Suprapubic skin (tissue), 4 donors: ENCODE results near the gene UBE2B. TPM values are rescaled to one million over a fixed set of nuclear protein-coding genes. Genes with fewer than 3 reads are reported as not detected.

ENCODE experiments used
- DNase-seq, 2 donors: peaks; one replicate each; pipeline ENCODE4 v3.0.0-alpha.2; 2019; ENCODE audit warnings: low spot score in 2 of 2
- H3K27ac ChIP-seq: fragments of 200-600 bp; sonication (generic); one replicate; pipeline ENCODE4 v1.5.1; 2019
- H3K27me3 ChIP-seq: fragments of 200-600 bp; sonication (generic); one replicate; pipeline ENCODE4 v1.5.1; 2019
- H3K36me3 ChIP-seq: fragments of 200-600 bp; sonication (generic); one replicate; pipeline ENCODE4 v1.5.1; 2019
- H3K4me1 ChIP-seq: fragments of 200-600 bp; sonication (generic); one replicate; pipeline ENCODE4 v1.5.1; 2019
- H3K4me3 ChIP-seq: fragments of 200-600 bp; sonication (generic); one replicate; pipeline ENCODE4 v1.5.1; 2019; ENCODE audit warnings: mild to moderate bottlenecking
- H3K9me3 ChIP-seq: fragments of 200-600 bp; sonication (generic); one replicate; pipeline ENCODE4 v1.5.1; 2019
- CTCF ChIP-seq, 2 donors: fragments of 200-600 bp in 1 of 2; fragments of 450-650 bp in 1 of 2; sonication (generic) in 1 of 2; IDR thresholded peaks; one replicate each; pipeline ENCODE4 v1.5.1; 2016 to 2019; ENCODE audit warnings: antibody characterized with exemption in 2 of 2, mild to moderate bottlenecking in 1 of 2, moderate library complexity in 1 of 2
- EP300 ChIP-seq: sonication (generic); formaldehyde crosslinking; IDR thresholded peaks from one replicate; pipeline ENCODE4 v1.6.1; 2017; ENCODE audit warnings: antibody characterized with exemption
- POLR2A ChIP-seq, 2 donors: fragments of 450-650 bp; IDR thresholded peaks; one replicate each; pipeline ENCODE4 v1.6.1; 2017; ENCODE audit warnings: antibody characterized with exemption in 2 of 2, mild to moderate bottlenecking in 2 of 2, moderate library complexity in 2 of 2
- POLR2AphosphoS5 ChIP-seq, 3 donors: sonication (generic); formaldehyde crosslinking; IDR thresholded peaks; one replicate each; pipeline ENCODE4 v1.6.1; 2017; ENCODE audit warnings: antibody characterized with exemption in 3 of 3
- WGBS: methylation state at CpG from one replicate; pipeline ENCODE4 v1.1.5; 2018; 5-methylcytosine and 5-hydroxymethylcytosine counted together
- total RNA-seq, 4 donors: library from RNA; depleted of rRNA; stranded (reverse); fragments of >200 nt; gene quantifications; one replicate each; pipeline ENCODE4 v1.1.0, GENCODE V29; 2016

Gene UBE2B
- total RNA-seq, 4 donors from 2014 or later, result 33.3 to 110 (median 51.6) TPM

- TF ChIP-seq EP300 (no peak), POLR2AphosphoS5 (IDR thresholded peaks at IDR 0.05) (no peak), CTCF (IDR thresholded peaks at IDR 0.05) (no peak), POLR2A (IDR thresholded peaks at IDR 0.05) (no peak)
- H3K9me3 ChIP-seq, result no peaks in the 10 kb centered on the region
- no peak overlapping the region for H3K27ac ChIP-seq
- WGBS, result 100% methylated on average over 1 of the region's 1 CpG
- no peaks in the 10 kb centered on the region for H3K27me3 ChIP-seq
- H3K4me3 ChIP-seq, result no peak overlapping the region
- no peaks in the 10 kb centered on the region for H3K4me1 ChIP-seq
- peaks cover 94% of the 10 kb centered on the region for H3K36me3 ChIP-seq
- no peak for DNase-seq
Observed at GRCh38 chr5:134387443-134387842, 16.1 kb downstream of the UBE2B start.

DNA sequence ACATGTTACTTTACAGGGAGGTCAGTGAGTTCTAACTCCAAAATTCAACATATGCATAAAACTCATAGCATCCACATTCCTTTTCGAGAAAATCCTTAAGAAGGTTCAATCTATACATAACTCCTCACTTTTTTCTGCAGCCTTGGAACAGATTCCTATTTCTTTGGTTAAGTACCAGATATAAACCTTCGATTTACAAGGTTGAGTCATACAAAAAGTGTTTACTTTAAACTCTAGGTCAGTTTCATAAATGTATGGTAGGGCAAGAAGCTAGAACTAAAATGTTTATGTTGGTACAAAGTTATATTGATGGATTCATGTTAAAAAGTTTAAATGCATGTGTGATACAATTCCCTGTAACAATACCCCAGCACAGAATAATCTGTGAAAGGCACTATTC, 20.9 kb downstream of the UBE2B start:
- WGBS, result 82% methylated on average over 2 of the region's 2 CpGs
- no peak for DNase-seq
- Histone ChIP-seq H3K27me3 (no peaks in the 10 kb centered on the region), H3K9me3 (no peaks in the 10 kb centered on the region), H3K4me1 (no peaks in the 10 kb centered on the region), H3K4me3 (no peak overlapping the region), H3K27ac (no peak overlapping the region), H3K36me3 (peaks cover 98% of the 10 kb centered on the region)
- TF ChIP-seq CTCF (IDR thresholded peaks at IDR 0.05), result no peak
- TF ChIP-seq POLR2AphosphoS5 (IDR thresholded peaks at IDR 0.05), result no peak
- no peak for TF ChIP-seq POLR2A (IDR thresholded peaks at IDR 0.05)
- TF ChIP-seq EP300, result no peak

GRCh38 chr5:134394932-134395331, 23.6 kb downstream of the UBE2B start:
- 87% methylated on average over 7 of the region's 7 CpGs for WGBS
- no peak for DNase-seq
- H3K4me3 ChIP-seq, result no peak overlapping the region
- no peak overlapping the region for H3K27ac ChIP-seq
- no peaks in the 10 kb centered on the region for H3K27me3 ChIP-seq
- no peak for TF ChIP-seq CTCF (IDR thresholded peaks at IDR 0.05)
- TF ChIP-seq POLR2AphosphoS5 (IDR thresholded peaks at IDR 0.05), result no peak
- TF ChIP-seq POLR2A (IDR thresholded peaks at IDR 0.05), result no peak
- TF ChIP-seq EP300, result no peak
- no peaks in the 10 kb centered on the region for H3K4me1 ChIP-seq
- no peaks in the 10 kb centered on the region for H3K9me3 ChIP-seq
- H3K36me3 ChIP-seq, result peaks cover 90% of the 10 kb centered on the region

- TF ChIP-seq POLR2A (IDR thresholded peaks at IDR 0.05), result no peak
- no peak for TF ChIP-seq POLR2AphosphoS5 (IDR thresholded peaks at IDR 0.05)
- no peak for TF ChIP-seq EP300
- TF ChIP-seq CTCF (IDR thresholded peaks at IDR 0.05), result no peak
- peaks cover 81% of the 10 kb centered on the region for H3K36me3 ChIP-seq
- WGBS, result 91% methylated on average over 4 of the region's 4 CpGs
Observed at GRCh38 chr5:134396274-134396673, 24.9 kb downstream of the UBE2B start.

DNA sequence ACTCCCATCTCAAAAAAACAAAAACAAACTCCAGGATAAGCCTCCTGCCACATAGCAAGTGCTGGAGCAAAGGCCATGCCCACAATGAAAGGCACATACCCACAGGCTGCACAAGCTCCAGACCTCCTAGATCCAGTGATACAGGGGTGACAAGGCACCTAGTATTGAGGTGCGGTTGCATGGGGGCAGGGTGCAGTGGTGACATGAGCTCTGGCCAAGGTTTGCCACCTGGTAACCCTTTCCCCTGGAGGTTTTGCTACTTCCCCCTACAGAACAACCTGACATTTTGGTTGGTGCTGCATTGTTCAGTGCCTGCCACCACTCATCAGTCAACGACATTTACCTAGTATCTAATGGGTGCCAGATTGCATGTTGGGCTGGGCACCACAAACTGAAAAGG, 25.8 kb downstream of the UBE2B start:
- Histone ChIP-seq H3K4me3 (no peak overlapping the region), H3K27me3 (no peaks in the 10 kb centered on the region), H3K36me3 (peaks cover 77% of the 10 kb centered on the region), H3K4me1 (no peaks in the 10 kb centered on the region), H3K9me3 (no peaks in the 10 kb centered on the region), H3K27ac (no peak overlapping the region)
- TF ChIP-seq POLR2A (IDR thresholded peaks at IDR 0.05), result no peak
- TF ChIP-seq CTCF (IDR thresholded peaks at IDR 0.05), result no peak
- no peak for TF ChIP-seq POLR2AphosphoS5 (IDR thresholded peaks at IDR 0.05)
- no peak for TF ChIP-seq EP300
- DNase-seq, result no peak
- WGBS, result 89% methylated on average over 1 of the region's 2 CpGs

More at GRCh38 chr5:134396274-134396673, 24.9 kb downstream of the UBE2B start:
- Histone ChIP-seq H3K9me3 (no peaks in the 10 kb centered on the region), H3K27me3 (no peaks in the 10 kb centered on the region), H3K27ac (no peak overlapping the region), H3K4me3 (no peak overlapping the region), H3K4me1 (no peaks in the 10 kb centered on the region)
- no peak for DNase-seq
